Retinal pigment epithelial cell (primary cell): ENCODE measurements around the gene PRDM16.

ENCODE experiments used
- DNase-seq: peaks from one replicate; pipeline ENCODE4 v3.0.0-alpha.2; 2010; ENCODE audit warnings: low read depth
- H3K4me3 ChIP-seq: 2 replicates; pipeline ENCODE4 v1.5.1; 2011; ENCODE audit warnings: mild to moderate bottlenecking, low read length, control low read depth, moderate library complexity
- CTCF ChIP-seq: conservative IDR thresholded peaks from 2 replicates; pipeline ENCODE4 v1.5.1; 2011; ENCODE audit warnings: low read depth, low read length, control low read depth, inconsistent platforms

Gene PRDM16

GRCh38 chr1:3463013-3463385, 394.0 kb downstream of the PRDM16 start:
- no peak for DNase-seq
- no peak overlapping the region for H3K4me3 ChIP-seq
- no peak for TF ChIP-seq CTCF

GRCh38 chr1:3463408-3463863, 394.4 kb downstream of the PRDM16 start:
- no peak for DNase-seq
- H3K4me3 ChIP-seq = no peak overlapping the region
- no peak for TF ChIP-seq CTCF

- H3K4me3 ChIP-seq = no peak overlapping the region
- no peak for DNase-seq
- TF ChIP-seq CTCF = no peak
Measured at GRCh38 chr1:3463891-3464648, 395.1 kb downstream of the PRDM16 start.

GRCh38 chr1:3464649-3465025, 395.6 kb downstream of the PRDM16 start:
- TF ChIP-seq CTCF = no peak
- no peak for DNase-seq
- no peak overlapping the region for H3K4me3 ChIP-seq

- TF ChIP-seq CTCF = no peak
- no peak for DNase-seq
- no peak overlapping the region for H3K4me3 ChIP-seq
Measured at GRCh38 chr1:3465091-3465934, 396.3 kb downstream of the PRDM16 start.

- no peak for TF ChIP-seq CTCF
- no peak for DNase-seq
- H3K4me3 ChIP-seq = no peak overlapping the region
Measured at GRCh38 chr1:3465935-3466321, 396.9 kb downstream of the PRDM16 start.
